Stimulated activated CD8-positive, alpha-beta memory T cell treated with anti-CD3 and anti-CD28 coated beads, Interleukin-7, amount 100 ng/mL, for 4 hours (primary cell): Measurements from ENCODE around the gene EPHB1.
"Not testable (repeated sequence)": the region's sequence is repeated elsewhere in the genome, so short reads cannot be mapped to it uniquely, and the experiment has no call there.

Experiments used
- DNase-seq, 2 donors: peaks; one replicate each; pipeline ENCODE4 v3.0.0-alpha.2; 2020; ENCODE audit warnings: low read depth in 2 of 2

The EPHB1 gene

GRCh38 chr3:135083179-135083578 lies 288.1 kb downstream of the EPHB1 start:
- no peak for DNase-seq

- no peak for DNase-seq
Observed at GRCh38 chr3:135083756-135084155, 288.7 kb downstream of the EPHB1 start.

GRCh38 chr3:135084405-135084804 lies 289.3 kb downstream of the EPHB1 start:
- DNase-seq: no peak

- no peak for DNase-seq
Observed at GRCh38 chr3:135084976-135085375, 289.9 kb downstream of the EPHB1 start.

GRCh38 chr3:135085652-135086436 lies 290.8 kb downstream of the EPHB1 start:
- DNase-seq: no peak

GRCh38 chr3:135087782-135088181 lies 292.7 kb downstream of the EPHB1 start:
- DNase-seq: no peak

GRCh38 chr3:135089451-135089850 lies 294.4 kb downstream of the EPHB1 start:
- no peak for DNase-seq

- DNase-seq: no peak
Observed at GRCh38 chr3:135090020-135090717, 295.1 kb downstream of the EPHB1 start.

GRCh38 chr3:135091946-135092345 lies 296.9 kb downstream of the EPHB1 start:
- no peak for DNase-seq

- DNase-seq: no peak
Observed at GRCh38 chr3:135093121-135093520, 298.1 kb downstream of the EPHB1 start.

GRCh38 chr3:135097276-135097946 lies 302.4 kb downstream of the EPHB1 start:
- no peak for DNase-seq

- DNase-seq: no peak
Observed at GRCh38 chr3:135099734-135100355, 304.8 kb downstream of the EPHB1 start.

GRCh38 chr3:135100366-135100765 lies 305.3 kb downstream of the EPHB1 start:
- DNase-seq: no peak

- no peak for DNase-seq
Observed at GRCh38 chr3:135103917-135104316, 308.9 kb downstream of the EPHB1 start.

GRCh38 chr3:135106445-135106844 lies 311.4 kb downstream of the EPHB1 start:
- DNase-seq: no peak

GRCh38 chr3:135107043-135107442 lies 312.0 kb downstream of the EPHB1 start:
- DNase-seq: no peak

- DNase-seq: no peak
Observed at GRCh38 chr3:135109681-135110080, 314.6 kb downstream of the EPHB1 start.

GRCh38 chr3:135114551-135114950 lies 319.5 kb downstream of the EPHB1 start:
- not testable (repeated sequence) for DNase-seq

- no peak for DNase-seq
Observed at GRCh38 chr3:135117977-135118376, 322.9 kb downstream of the EPHB1 start.

- DNase-seq: no peak
Observed at GRCh38 chr3:135118792-135119191, 323.7 kb downstream of the EPHB1 start.

GRCh38 chr3:135125171-135125801 lies 330.2 kb downstream of the EPHB1 start:
- DNase-seq: no peak
